OCI-LY1 (cell line): ENCODE results near the gene COPA.
A peak's percentile ranks its signal among the peaks of the same experiment; 100 is the strongest.

Experiments
- H2AFZ ChIP-seq: fragments of 200-600 bp; sonication (generic), shearing (Covaris generic); 2 replicates; pipeline ENCODE4 v1.6.0; 2014; ENCODE audit warnings: antibody characterized with exemption, mild to moderate bottlenecking, low read length
- H3F3A ChIP-seq: fragments of 200-600 bp; sonication (generic), shearing (Covaris generic); 2 replicates; pipeline ENCODE4 v1.6.0; 2014; ENCODE audit warnings: mild to moderate bottlenecking, antibody characterized with exemption, low read length, moderate library complexity; ENCODE audit not compliant: insufficient read depth
- H3K27ac ChIP-seq: fragments of 200-600 bp; sonication (generic); 2 replicates; pipeline ENCODE4 v1.5.1; 2014; ENCODE audit warnings: low read length, mixed run types, mild to moderate bottlenecking, low read depth; ENCODE audit not compliant: poor library complexity, severe bottlenecking
- H3K27me3 ChIP-seq: fragments of 200-600 bp; sonication (generic); 2 replicates; pipeline ENCODE4 v1.6.0; 2014; ENCODE audit warnings: antibody characterized with exemption, mild to moderate bottlenecking, low read length, moderate library complexity; ENCODE audit not compliant: insufficient read depth
- H3K36me3 ChIP-seq: fragments of 200-600 bp; sonication (generic); 2 replicates; pipeline ENCODE4 v1.6.1; 2014; ENCODE audit warnings: mild to moderate bottlenecking, antibody characterized with exemption, low read length, moderate library complexity, mixed read lengths; ENCODE audit not compliant: insufficient read depth
- H3K4me1 ChIP-seq: fragments of 200-600 bp; sonication (generic); 2 replicates; pipeline ENCODE4 v1.5.1; 2014; ENCODE audit warnings: mild to moderate bottlenecking, low read length, moderate library complexity; ENCODE audit not compliant: insufficient read depth, severe bottlenecking
- H3K4me2 ChIP-seq: fragments of 200-600 bp; sonication (generic), shearing (Covaris generic); 2 replicates; pipeline ENCODE4 v1.6.1; 2014; ENCODE audit warnings: low read length
- H3K4me3 ChIP-seq: fragments of 200-600 bp; sonication (generic); 2 replicates; pipeline ENCODE4 v1.5.1; 2014; ENCODE audit warnings: low read length, low read depth, mild to moderate bottlenecking, mixed read lengths; ENCODE audit not compliant: poor library complexity, severe bottlenecking
- H3K79me2 ChIP-seq: fragments of 200-600 bp; shearing (Covaris generic); 2 replicates; pipeline ENCODE4 v1.6.1; 2016; ENCODE audit warnings: mixed run types, low read length, mixed read lengths; ENCODE audit not compliant: insufficient read depth
- H3K9ac ChIP-seq: fragments of 200-600 bp; sonication (generic), shearing (Covaris generic); 2 replicates; pipeline ENCODE4 v1.6.1; 2014; ENCODE audit warnings: mild to moderate bottlenecking, low read length, mixed read lengths
- H3K9me2 ChIP-seq: fragments of 200-600 bp; sonication (generic), shearing (Covaris generic); 2 replicates; pipeline ENCODE4 v1.6.1; 2014; ENCODE audit warnings: low read depth, mild to moderate bottlenecking, low read length, mixed read lengths
- H3K9me3 ChIP-seq: fragments of 200-600 bp; shearing (Covaris generic); 2 replicates; pipeline ENCODE4 v1.6.1; 2014; ENCODE audit warnings: low read length, mixed read lengths
- H4K20me1 ChIP-seq: fragments of 200-600 bp; sonication (generic), shearing (Covaris generic); 2 replicates; pipeline ENCODE4 v1.6.0; 2016; ENCODE audit warnings: mild to moderate bottlenecking, low read length; ENCODE audit not compliant: insufficient read depth
- EZH2 ChIP-seq: fragments of 200-600 bp; sonication (generic), shearing (Covaris generic); IDR thresholded peaks from 2 replicates; pipeline ENCODE4 v1.8.0; 2017; ENCODE audit warnings: borderline replicate concordance, mixed run types, mild to moderate bottlenecking, antibody characterized with exemption, low read length, moderate library complexity, mixed read lengths
- TF ChIP-seq, protein P1 (sequence below): fragments of 200-600 bp; sonication (generic), shearing (Covaris generic); IDR thresholded peaks from 2 replicates; pipeline ENCODE4 v1.5.1; 2017; ENCODE audit warnings: mild to moderate bottlenecking, antibody characterized with exemption, low read length, moderate library complexity, mixed read lengths

Gene COPA

DNA sequence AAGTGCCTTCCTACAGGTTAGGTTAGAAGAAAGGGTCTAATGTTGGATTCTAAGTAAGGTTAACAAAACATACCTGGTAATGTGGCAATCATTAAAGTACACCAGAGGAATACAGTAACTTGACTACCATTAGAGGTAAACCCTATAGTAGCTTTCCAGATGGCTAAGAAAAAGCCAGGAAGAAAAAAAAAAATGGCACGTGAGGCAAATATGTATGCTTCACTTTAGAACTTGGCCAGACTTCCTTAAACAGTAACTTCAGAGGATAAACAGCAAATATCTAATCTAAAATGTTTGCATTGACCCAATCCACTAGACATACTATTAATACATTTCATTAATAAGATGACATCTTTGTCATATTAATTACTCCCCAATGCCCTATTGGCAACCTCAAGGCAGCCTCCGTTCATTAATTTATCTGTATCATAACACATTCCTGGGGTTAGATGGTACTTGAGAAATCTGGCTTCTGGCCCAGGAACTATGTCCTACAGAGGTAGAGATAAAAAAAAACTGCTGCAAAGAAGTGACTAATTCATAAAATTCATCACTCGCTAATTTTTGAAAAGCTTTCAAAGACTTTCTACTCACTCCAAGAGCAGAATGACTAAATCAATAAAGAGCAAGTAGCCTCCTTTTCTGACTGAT lies 86.5 kb downstream of the COPA start:
- Histone ChIP-seq H3K9me3 (no peaks in the 10 kb centered on the region), H3K9me2 (no peaks in the 10 kb centered on the region), H3K4me3 (no peak overlapping the region), H3K9ac (no peak overlapping the region), H3K79me2 (peaks cover 42% of the 10 kb centered on the region), H3F3A (0 out of 2 replicates have a peak, but pooled peaks cover 5% of the 10 kb centered on the region), H3K36me3 (peaks cover 26% of the 10 kb centered on the region), H3K27ac (no peak overlapping the region), H2AFZ (no peak overlapping the region), H4K20me1 (no peaks in the 10 kb centered on the region), H3K27me3 (no peaks in the 10 kb centered on the region), H3K4me2 (no peak overlapping the region), H3K4me1 (peaks cover 31% of the 10 kb centered on the region)
- TF ChIP-seq EZH2 = no peak
- TF ChIP-seq, protein P1, sequence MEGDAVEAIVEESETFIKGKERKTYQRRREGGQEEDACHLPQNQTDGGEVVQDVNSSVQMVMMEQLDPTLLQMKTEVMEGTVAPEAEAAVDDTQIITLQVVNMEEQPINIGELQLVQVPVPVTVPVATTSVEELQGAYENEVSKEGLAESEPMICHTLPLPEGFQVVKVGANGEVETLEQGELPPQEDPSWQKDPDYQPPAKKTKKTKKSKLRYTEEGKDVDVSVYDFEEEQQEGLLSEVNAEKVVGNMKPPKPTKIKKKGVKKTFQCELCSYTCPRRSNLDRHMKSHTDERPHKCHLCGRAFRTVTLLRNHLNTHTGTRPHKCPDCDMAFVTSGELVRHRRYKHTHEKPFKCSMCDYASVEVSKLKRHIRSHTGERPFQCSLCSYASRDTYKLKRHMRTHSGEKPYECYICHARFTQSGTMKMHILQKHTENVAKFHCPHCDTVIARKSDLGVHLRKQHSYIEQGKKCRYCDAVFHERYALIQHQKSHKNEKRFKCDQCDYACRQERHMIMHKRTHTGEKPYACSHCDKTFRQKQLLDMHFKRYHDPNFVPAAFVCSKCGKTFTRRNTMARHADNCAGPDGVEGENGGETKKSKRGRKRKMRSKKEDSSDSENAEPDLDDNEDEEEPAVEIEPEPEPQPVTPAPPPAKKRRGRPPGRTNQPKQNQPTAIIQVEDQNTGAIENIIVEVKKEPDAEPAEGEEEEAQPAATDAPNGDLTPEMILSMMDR = no peak

DNA sequence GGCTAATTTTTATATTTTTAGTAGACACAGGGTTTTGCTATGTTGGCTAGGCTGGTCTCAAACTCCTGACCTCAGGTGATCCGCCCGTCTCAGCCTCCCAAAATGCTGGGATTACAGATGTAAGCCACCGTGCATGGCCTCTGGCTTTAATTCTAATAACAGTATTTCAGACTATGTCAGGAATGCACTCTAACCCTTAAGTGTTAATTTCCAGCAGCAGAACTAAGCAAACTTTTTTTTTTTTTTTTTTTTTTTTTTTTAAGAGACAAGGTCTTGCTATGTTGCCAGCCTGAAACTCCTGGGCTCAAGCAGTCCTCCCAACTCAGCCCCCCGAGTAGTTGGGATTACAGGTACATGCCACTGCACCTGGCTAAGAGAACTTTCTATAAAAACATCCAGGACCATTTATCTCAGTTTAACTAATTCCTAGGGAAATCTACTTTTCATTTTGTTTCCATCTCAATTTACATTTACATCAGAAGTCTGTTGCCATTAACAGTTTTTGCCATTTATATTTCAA lies 87.2 kb downstream of the COPA start:
- TF ChIP-seq, protein P1 = no peak
- no peak for TF ChIP-seq EZH2

DNA sequence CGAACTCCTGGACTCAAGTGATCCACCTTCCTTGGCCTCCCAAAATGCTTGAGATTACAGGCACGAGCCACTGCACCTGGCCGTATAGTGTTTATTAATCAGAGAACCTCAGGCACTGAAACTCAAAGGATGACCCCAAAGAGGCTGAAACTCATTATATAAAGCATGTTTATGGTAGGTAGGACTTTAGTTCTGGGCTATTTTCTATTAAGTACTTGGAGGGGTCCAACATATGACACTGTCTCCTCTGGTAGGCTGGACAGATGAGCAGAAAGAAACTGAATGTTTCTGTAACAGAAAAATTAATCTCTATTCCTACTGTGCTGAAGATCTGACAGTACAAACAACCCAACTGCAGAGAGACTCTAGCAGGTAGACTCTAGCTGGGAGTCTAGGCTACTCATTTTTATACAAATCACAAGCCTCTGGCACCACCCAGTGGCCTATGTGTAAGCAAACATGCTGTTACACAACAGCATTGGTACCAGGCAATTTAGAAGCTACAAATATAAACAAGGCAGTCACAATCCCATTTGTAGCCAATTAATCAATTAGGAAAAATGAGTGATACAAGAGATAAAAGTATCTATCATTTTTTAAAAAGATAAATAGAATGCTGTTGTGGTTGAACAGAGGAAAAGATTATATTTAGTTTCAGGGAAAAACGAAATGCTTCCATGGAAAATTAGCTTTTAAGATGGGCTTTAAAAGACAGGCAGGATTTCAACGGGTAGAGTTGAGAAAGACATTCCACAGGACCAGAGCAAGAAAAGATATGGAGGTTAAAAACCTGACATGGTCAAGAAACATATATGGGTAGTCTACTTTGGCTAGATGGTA lies 91.1 kb downstream of the COPA start:
- H3K4me1 ChIP-seq = peaks cover 1% of the 10 kb centered on the region
- H3K4me3 ChIP-seq = no peak overlapping the region
- peaks cover 35% of the 10 kb centered on the region for H3K79me2 ChIP-seq
- H3K9me2 ChIP-seq = no peaks in the 10 kb centered on the region
- no peak overlapping the region for H3K9ac ChIP-seq
- H3K27ac ChIP-seq = no peak overlapping the region
- H3K4me2 ChIP-seq = no peak overlapping the region
- H3F3A ChIP-seq = 0 out of 2 replicates have a peak, but pooled peaks cover 5% of the 10 kb centered on the region
- no peak for TF ChIP-seq EZH2
- TF ChIP-seq, protein P1 = peak; percentile 68
- H2AFZ ChIP-seq = no peak overlapping the region
- peaks cover 2% of the 10 kb centered on the region; the same call in 1 of the 2 replicates for H4K20me1 ChIP-seq
- H3K9me3 ChIP-seq = no peaks in the 10 kb centered on the region
- peaks cover 33% of the 10 kb centered on the region for H3K36me3 ChIP-seq
- no peaks in the 10 kb centered on the region for H3K27me3 ChIP-seq

More for the DNA sequence above, 87.2 kb downstream of the COPA start:
- Histone ChIP-seq H2AFZ (no peak overlapping the region), H3K4me2 (no peak overlapping the region), H3K9me3 (no peaks in the 10 kb centered on the region), H3K79me2 (peaks cover 35% of the 10 kb centered on the region), H4K20me1 (no peaks in the 10 kb centered on the region), H3K9ac (no peak overlapping the region), H3K36me3 (peaks cover 32% of the 10 kb centered on the region), H3F3A (0 out of 2 replicates have a peak, but pooled peaks cover 5% of the 10 kb centered on the region), H3K9me2 (no peaks in the 10 kb centered on the region), H3K27ac (no peak overlapping the region), H3K27me3 (no peaks in the 10 kb centered on the region), H3K4me1 (peaks cover 24% of the 10 kb centered on the region), H3K4me3 (no peak overlapping the region)
